HEK293 (cell line): ENCODE results near the gene CHCHD1.

Experiments used
- BCL11A ChIP-seq: fragments of 450-650 bp; formaldehyde crosslinking; IDR thresholded peaks from 2 replicates; pipeline ENCODE4 v1.5.1; 2016; ENCODE audit warnings: low read depth, missing biosample characterization, missing genetic modification characterization
- BCL11B ChIP-seq: fragments of 450-650 bp; formaldehyde crosslinking; IDR thresholded peaks from 2 replicates; pipeline ENCODE4 v1.5.1; 2016; ENCODE audit warnings: low read depth, missing biosample characterization, missing genetic modification characterization
- ELK4 ChIP-seq: IDR thresholded peaks from 2 replicates; pipeline ENCODE4 v1.6.1; 2011; ENCODE audit warnings: mild to moderate bottlenecking, low read depth, low read length, borderline replicate concordance
- REST ChIP-seq: fragments of 450-650 bp; formaldehyde crosslinking; IDR thresholded peaks from 2 replicates; pipeline ENCODE4 v1.5.1; 2016; ENCODE audit warnings: missing biosample characterization, missing genetic modification characterization
- ZBTB26 ChIP-seq: fragments of 450-650 bp; formaldehyde crosslinking; optimal IDR thresholded peaks from 2 replicates; pipeline ENCODE3; 2016; ENCODE audit warnings: missing biosample characterization, mild to moderate bottlenecking, missing genetic modification characterization
- ZEB2 ChIP-seq: fragments of 450-650 bp; formaldehyde crosslinking; IDR thresholded peaks from 2 replicates; pipeline ENCODE4 v1.5.1; 2016; ENCODE audit warnings: missing biosample characterization, missing genetic modification characterization
- ZFP37 ChIP-seq: fragments of 450-650 bp; formaldehyde crosslinking; IDR thresholded peaks from 2 replicates; pipeline ENCODE4 v1.5.1; 2016; ENCODE audit warnings: missing biosample characterization, missing genetic modification characterization
- ZFP69B ChIP-seq: fragments of 450-650 bp; formaldehyde crosslinking; IDR thresholded peaks from 2 replicates; pipeline ENCODE4 v1.5.1; 2016; ENCODE audit warnings: missing biosample characterization, missing genetic modification characterization
- ZNF19 ChIP-seq: fragments of 450-650 bp; formaldehyde crosslinking; IDR thresholded peaks from 2 replicates; pipeline ENCODE4; 2016; ENCODE audit warnings: missing biosample characterization, missing genetic modification characterization, low read depth
- ZNF202 ChIP-seq: fragments of 450-650 bp; formaldehyde crosslinking; IDR thresholded peaks from 2 replicates; pipeline ENCODE4 v1.5.1; 2016; ENCODE audit warnings: missing biosample characterization, missing genetic modification characterization, borderline replicate concordance
- ZNF24 ChIP-seq: fragments of 450-650 bp; formaldehyde crosslinking; IDR thresholded peaks from 2 replicates; pipeline ENCODE4 v1.5.1; 2016; ENCODE audit warnings: missing biosample characterization, missing genetic modification characterization
- ZNF311 ChIP-seq: fragments of 450-650 bp; formaldehyde crosslinking; IDR thresholded peaks from 2 replicates; pipeline ENCODE4 v1.5.1; 2017; ENCODE audit warnings: missing biosample characterization, missing genetic modification characterization, borderline replicate concordance
- ZNF335 ChIP-seq: fragments of 450-650 bp; formaldehyde crosslinking; conservative IDR thresholded peaks from 2 replicates; pipeline ENCODE4 v1.5.1; 2016; ENCODE audit warnings: missing biosample characterization, missing genetic modification characterization
- ZNF416 ChIP-seq: fragments of 450-650 bp; formaldehyde crosslinking; IDR thresholded peaks from 2 replicates; pipeline ENCODE4 v1.5.1; 2016; ENCODE audit warnings: missing biosample characterization, missing genetic modification characterization
- ZNF48 ChIP-seq: fragments of 450-650 bp; formaldehyde crosslinking; IDR thresholded peaks from 2 replicates; pipeline ENCODE4 v1.5.1; 2016; ENCODE audit warnings: missing biosample characterization, missing genetic modification characterization
- ZNF549 ChIP-seq: fragments of 450-650 bp; IDR thresholded peaks from 2 replicates; pipeline ENCODE4 v1.5.1; 2018; ENCODE audit warnings: missing biosample characterization, missing genetic modification characterization, mild to moderate bottlenecking, inconsistent platforms, moderate library complexity
- ZNF610 ChIP-seq: fragments of 450-650 bp; formaldehyde crosslinking; IDR thresholded peaks from 2 replicates; pipeline ENCODE4 v1.5.1; 2016; ENCODE audit warnings: missing biosample characterization, missing genetic modification characterization, borderline replicate concordance
- ZNF677 ChIP-seq: fragments of 450-650 bp; IDR thresholded peaks from 2 replicates; pipeline ENCODE4 v1.5.0; 2018; ENCODE audit warnings: missing biosample characterization, mild to moderate bottlenecking, missing genetic modification characterization, moderate library complexity
- TF ChIP-seq, protein P1 (sequence below): fragments of 450-650 bp; formaldehyde crosslinking; IDR thresholded peaks from 2 replicates; pipeline ENCODE4 v1.5.1; 2016; ENCODE audit warnings: missing biosample characterization, missing genetic modification characterization, borderline replicate concordance
- TF ChIP-seq, protein P2 (sequence below): fragments of 450-650 bp; formaldehyde crosslinking; IDR thresholded peaks from 2 replicates; pipeline ENCODE4 v1.5.1; 2017; ENCODE audit warnings: missing biosample characterization, missing genetic modification characterization

The CHCHD1 gene

GRCh38 chr10:73785211-73785720 lies 3.4 kb downstream of the CHCHD1 start, which contains the start of gene ZSWIM8 (continued):
- TF ChIP-seq ZNF677 (tag by site-specific recombination) (no peak), ZFP37 (tag by site-specific recombination) (no peak), ZNF335 (tag by site-specific recombination) (peak; percentile 99), ZNF19 (tag by site-specific recombination) (no peak), ZNF48 (no peak), REST (tag by site-specific recombination) (peak; percentile 15; the same call in 1 of the 2 replicates), ZFP69B (tag by site-specific recombination) (peak; percentile 68; the same call in 1 of the 2 replicates), BCL11B (no peak), ZNF202 (tag by site-specific recombination) (no peak), ZNF549 (tag by site-specific recombination) (no peak), ELK4 (0 out of 2 replicates have a peak, but pooled peaks have one; percentile 75), ZNF311 (tag by site-specific recombination) (no peak), ZNF416 (tag by site-specific recombination) (no peak), ZEB2 (peak; percentile 89), ZNF24 (tag by site-specific recombination) (peak; percentile 53; the same call in 1 of the 2 replicates), ZBTB26 (tag by site-specific recombination) (peak; percentile 48), BCL11A (tag by site-specific recombination) (0 out of 2 replicates have a peak, but pooled peaks have one; percentile 33), ZNF610 (tag by site-specific recombination) (peak; percentile 72; the same call in 1 of the 2 replicates)
- TF ChIP-seq, protein P1, sequence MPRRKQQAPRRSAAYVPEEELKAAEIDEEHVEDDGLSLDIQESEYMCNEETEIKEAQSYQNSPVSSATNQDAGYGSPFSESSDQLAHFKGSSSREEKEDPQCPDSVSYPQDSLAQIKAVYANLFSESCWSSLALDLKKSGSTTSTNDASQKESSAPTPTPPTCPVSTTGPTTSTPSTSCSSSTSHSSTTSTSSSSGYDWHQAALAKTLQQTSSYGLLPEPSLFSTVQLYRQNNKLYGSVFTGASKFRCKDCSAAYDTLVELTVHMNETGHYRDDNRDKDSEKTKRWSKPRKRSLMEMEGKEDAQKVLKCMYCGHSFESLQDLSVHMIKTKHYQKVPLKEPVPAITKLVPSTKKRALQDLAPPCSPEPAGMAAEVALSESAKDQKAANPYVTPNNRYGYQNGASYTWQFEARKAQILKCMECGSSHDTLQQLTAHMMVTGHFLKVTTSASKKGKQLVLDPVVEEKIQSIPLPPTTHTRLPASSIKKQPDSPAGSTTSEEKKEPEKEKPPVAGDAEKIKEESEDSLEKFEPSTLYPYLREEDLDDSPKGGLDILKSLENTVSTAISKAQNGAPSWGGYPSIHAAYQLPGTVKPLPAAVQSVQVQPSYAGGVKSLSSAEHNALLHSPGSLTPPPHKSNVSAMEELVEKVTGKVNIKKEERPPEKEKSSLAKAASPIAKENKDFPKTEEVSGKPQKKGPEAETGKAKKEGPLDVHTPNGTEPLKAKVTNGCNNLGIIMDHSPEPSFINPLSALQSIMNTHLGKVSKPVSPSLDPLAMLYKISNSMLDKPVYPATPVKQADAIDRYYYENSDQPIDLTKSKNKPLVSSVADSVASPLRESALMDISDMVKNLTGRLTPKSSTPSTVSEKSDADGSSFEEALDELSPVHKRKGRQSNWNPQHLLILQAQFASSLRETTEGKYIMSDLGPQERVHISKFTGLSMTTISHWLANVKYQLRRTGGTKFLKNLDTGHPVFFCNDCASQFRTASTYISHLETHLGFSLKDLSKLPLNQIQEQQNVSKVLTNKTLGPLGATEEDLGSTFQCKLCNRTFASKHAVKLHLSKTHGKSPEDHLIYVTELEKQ (tag by site-specific recombination), result no peak
- TF ChIP-seq, protein P2, sequence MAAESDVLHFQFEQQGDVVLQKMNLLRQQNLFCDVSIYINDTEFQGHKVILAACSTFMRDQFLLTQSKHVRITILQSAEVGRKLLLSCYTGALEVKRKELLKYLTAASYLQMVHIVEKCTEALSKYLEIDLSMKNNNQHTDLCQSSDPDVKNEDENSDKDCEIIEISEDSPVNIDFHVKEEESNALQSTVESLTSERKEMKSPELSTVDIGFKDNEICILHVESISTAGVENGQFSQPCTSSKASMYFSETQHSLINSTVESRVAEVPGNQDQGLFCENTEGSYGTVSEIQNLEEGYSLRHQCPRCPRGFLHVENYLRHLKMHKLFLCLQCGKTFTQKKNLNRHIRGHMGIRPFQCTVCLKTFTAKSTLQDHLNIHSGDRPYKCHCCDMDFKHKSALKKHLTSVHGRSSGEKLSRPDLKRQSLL (tag by site-specific recombination), result peak; percentile 50; the same call in 1 of the 2 replicates
